Suppressor macrophage (primary cell): Measurements from ENCODE around the gene GIGYF2.

Source experiments
- DNase-seq, 4 experiments: peaks; one replicate each; pipeline ENCODE4 v3.0.0-alpha.2; 2020 to 2022

The GIGYF2 gene

DNA sequence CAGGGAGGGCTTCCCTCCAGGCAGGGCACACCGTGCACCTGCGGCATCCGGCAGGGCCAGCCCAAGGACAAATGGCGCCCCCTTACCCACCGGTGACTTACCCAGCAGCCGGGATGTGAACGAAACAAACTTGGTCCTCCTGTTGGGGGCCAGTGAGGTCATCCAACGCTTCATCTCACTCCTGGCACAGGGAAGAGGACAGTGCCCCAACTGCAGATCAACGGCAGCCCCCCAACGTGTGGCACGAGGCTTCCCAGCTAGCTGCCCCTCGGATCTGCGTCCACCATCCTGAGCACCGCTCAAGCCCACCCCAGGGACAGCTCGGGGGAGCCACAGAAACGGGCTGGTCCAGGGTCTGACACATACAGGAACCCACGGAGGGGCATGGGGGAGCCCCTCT lies 185.0 kb downstream of the GIGYF2 start:
- no peak for DNase-seq

DNA sequence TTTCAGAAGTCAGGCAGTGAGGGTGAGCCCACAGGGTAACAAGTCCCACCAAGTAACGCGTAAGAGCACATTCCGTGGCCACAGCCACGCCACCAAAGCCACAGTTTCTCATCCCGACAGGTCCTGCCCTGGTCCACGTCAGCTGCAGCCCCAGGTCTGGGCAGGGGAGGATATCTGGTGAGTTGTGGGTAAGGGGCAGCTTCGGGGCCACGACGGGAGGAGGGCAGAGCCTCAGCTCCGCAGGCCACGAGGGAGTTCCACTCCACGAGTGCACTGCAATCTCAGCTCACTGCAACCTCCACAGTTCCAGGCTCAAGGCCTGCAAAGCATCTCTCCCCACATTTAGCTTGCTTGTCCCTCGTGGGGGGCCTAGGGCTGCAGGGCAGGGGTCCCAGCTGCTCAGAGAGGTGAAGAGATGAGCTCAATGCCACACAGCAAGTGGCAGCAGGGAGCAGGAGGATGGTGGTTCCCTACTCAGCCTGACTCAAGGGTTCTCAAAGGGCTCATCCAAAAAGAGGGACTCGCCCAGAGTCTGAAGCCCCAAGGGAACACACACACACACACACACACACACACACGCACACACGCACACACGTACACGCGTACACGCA lies 185.5 kb downstream of the GIGYF2 start:
- DNase-seq: no peak

DNA sequence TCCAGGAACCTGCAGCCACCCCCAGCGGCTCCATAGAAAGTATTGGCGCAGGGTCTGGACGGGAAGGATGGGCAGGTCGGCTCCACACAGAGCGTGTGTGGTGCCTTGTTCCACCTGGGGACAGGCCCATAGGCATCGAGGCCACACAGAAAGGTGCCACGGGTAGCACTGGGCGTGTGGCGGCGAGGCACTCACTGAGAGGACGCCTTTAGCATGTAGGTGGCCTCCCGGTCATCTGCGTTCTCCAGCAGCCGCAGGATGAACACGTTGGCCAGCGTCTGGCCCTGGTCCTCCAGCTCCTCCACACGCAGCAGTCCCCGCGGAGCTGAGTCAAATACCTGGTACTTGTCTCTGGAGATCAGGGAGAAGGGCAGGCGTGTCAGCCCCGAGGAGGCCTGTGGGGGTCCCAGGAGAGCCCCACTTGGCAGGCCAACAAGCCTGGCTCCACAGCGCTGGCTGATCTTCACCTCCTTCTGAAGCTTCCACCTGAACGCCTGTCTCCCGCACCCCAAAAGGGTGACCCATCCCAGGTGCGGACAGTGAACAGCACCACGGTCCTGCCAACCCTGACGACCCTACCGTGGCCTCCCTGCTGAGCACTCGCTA lies 186.1 kb downstream of the GIGYF2 start:
- no peak for DNase-seq

DNA sequence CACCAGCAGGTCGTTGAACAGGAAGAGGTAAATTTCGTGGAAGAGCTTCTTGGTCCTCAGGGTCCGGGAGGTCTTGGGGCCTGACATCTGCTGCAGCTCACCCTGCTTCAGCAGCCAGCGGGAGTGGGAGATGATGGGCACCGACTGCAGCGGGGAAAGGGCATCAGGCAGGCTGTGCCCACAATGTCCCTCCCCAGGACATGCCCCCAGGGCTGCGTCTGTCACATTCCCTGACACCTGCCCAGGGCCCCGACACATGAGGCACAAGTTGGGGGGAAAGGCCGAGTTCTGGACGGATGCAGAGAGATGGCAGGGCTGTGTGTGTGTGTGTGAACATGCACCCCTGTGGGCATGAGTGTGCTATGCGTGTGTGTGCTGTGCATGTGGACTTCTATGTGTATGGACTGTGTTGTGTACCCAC lies 186.9 kb downstream of the GIGYF2 start:
- no peak for DNase-seq

DNA sequence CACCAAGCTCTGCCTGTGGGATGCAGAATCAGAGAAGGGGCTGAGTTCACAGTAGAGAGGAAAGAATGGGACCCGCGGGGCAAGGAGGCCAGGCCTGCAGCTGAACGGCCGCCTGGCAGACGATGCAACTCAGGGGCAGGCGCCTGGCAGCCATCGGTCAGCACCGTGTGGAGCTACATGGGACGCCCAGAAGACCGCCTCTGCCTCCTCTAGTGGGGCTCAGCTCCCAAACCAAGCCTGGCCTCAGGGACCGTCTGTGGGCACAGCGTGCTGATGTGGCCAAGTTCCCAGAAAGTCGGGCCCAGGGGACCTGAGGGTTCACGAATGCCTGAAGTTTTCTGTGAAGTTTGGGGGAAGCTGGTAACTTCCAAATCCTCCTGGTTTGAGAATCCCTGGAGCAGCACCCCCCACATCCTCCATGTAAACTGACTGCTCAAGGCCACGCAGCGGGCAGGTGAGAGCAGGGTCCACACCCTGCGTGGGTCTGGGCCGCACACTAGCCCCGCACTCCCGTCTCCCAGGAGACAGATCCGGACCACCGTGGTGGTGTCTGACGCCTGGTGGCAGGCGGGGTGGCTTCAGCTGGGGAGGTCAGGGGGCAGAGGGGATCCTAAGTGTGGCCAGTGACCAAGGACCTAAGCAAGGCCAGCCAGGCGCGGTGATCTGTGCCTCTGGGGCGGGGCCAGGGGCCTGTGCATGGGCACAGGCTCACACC lies 187.6 kb downstream of the GIGYF2 start:
- DNase-seq: no peak

DNA sequence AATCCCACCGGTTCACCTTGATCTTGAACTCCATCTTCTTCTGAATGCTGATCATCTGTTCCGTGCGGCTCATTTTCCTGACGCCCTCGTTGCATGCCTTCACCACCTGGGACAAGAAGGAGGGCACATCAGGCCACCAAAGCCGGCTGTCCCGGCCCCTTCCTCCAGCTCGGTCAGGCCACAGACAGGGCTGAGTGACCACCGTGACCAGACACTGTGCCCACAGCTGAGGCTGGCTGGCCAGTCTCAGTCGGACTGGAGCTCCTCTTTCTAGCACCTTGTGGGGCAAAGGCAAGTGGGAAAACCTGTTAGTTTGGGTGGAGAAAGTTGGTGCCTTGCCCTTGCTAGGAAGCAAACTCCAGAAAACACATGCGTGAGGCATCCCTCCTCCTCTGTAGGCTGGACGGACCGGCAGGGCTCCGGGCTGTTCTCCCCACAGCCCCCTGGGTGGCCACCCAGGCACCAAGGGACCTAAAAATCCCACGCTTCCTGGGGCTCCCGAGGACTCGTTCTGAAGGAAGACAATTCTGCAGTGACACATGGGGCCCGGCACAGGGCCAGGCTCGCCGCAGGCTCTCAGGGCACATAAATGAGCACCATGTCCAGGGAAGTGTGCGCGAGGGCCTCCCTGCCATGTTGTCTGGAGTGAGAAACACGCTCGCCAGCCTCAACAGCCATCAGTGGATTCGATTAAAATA lies 188.3 kb downstream of the GIGYF2 start:
- DNase-seq: no peak

DNA sequence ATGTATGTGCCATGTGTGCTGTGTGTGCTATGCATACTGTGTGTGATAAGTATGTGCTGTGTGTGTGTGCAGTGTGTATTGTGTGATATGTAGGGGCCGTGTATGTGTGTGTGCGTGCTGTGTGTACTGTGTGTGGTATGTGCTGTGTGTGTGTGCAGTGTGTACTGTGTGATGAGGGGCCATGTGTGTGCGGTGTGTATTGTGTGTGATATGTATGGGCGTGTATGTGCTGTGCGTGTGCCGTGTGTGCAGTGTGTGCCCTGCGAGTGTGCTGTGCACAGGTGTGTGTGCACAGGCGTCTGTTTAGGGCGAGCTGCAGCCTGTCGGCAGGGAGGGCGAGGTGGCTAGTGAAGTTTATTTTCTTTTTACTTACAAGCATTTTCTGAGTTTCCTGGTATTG lies 189.0 kb downstream of the GIGYF2 start:
- DNase-seq: no peak

DNA sequence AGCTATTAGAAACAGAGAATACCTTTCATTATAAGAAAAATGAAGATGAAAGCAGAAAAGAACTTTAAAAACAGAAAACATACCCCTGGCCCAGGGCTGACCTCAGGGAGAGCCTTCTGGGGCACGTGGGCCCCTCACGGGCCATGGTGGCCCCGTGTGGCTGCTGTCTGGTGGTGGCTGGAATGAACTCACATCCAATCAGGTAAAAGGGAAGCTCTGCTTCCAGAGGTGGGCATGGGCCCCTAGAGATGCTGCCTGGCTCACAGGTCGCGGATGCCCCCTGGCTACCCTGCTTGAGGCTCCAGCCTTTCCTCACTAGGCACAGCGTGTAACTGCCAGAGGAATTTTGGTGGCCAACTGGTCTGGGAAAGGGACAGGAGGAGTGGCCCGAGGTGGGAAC lies 189.5 kb downstream of the GIGYF2 start:
- DNase-seq: no peak

DNA sequence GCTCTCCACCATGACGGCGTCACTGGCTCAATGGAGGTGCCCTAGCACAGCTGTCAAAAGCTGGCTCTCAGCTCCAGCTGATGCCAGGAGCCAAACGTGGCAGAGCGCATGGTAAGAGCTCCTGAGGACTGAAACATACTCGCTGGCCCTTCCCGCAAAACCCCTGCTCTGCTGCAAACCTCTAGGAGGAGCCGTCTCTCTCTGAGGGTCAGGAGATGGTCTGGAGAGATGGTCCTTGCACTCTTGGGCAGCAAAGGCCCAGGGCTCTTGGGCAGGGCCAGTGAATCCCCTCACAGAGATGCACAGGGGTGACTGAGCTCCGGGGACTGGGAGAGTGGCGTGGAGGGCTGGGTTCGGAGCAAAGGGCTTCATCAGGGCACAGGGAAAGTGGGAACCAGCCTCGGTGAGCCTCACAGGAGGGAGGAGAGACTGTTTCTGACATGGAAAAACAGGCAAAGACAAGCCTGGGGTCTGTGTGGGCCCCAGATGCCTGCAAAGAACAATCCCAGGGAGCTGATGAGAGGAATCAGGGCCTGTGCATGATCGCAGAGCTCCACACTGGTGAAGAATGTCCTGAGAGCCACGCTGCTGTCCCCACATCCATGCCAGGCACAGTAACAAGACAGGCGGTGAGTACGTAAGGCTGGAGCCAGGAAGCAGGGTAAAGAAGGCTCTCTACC lies 190.2 kb downstream of the GIGYF2 start:
- DNase-seq: no peak

DNA sequence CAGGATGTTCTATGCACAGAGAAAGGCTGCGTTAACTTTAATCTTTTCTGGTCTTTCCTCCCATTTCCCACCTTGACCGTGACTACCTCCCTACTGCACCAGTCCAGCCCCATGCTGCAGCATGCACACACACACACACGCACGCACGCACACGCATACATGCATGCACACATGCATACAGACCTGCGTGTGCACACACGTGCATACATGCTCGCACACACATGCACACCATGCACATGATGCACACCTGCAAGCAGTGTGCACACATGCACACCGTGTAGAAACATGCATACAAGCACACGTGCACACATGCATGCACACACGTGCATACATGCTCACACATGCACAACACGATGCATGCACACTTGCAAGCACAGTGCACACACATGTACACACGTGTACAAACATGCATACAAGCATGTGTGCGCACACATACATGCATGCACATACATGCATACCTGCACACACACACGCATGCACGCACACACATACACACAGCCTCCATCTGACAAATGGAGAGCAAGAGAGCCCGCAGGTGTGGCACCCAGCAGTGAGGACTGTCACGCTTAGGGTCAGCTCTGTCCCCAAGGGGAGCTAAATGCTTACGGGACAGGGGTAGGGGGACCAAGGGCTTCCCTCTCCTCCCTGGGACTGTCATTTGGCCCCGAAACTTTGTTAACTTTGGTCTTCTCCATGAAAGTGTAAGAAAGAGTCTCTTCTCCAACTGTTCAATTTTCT lies 191.1 kb downstream of the GIGYF2 start:
- no peak for DNase-seq

DNA sequence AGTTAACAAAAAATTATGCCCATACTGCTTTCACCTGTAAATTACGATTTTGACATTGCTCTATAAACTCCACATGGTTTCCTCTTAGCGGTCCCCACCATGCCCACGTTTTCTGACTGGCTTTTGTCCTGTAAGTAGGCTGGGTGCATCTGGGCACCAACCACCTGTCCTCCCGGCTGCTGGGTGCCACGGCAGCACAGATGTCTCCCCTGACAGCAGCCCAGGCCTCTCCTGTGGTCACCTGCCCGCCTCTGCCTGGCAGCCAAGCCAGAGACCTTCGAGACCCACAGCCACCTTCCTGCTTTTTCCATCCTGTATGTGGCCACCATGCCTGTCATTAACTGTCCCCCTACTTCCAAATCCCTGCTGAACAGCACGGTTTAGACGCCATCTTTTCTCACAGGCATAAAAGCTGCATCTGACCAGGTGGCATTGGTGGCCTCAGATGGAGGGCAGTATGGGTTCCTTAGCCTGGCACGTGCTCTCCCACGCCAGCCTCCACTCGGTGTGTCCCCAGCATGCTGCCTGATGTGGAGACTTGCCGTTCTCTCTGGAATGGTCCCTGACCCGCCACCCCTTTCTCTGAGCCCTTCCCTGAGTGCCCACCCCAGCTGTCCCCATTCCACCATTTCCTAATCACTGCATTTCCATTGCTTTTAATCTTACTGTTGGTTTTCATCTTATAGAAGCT lies 191.9 kb downstream of the GIGYF2 start:
- DNase-seq: no peak

DNA sequence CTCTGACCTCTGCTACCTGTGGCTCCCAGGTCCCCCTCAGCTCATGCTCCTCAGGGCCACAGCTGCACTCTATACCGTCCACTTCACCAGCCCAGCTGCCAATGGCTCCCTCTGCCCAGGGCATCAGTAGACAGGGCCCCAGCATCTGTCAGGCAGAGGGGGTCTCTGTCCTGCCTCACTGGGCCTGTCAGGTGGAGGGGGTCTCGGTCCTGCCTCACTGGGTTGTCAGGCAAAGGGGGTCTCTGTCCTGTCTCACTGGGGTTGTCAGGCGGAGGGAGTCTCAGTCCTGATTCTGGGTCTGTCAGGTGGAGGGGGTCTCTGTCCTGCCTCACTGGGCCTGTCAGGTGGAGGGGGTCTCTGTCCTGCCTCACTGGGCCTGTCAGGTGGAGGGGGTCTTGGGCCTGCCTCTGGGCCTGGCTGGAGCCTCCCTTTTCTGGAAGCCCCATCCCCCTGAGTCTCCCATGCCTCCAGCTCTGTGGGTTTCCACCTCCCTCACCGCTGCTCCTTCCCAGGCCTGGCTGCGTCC lies 192.8 kb downstream of the GIGYF2 start:
- no peak for DNase-seq

DNA sequence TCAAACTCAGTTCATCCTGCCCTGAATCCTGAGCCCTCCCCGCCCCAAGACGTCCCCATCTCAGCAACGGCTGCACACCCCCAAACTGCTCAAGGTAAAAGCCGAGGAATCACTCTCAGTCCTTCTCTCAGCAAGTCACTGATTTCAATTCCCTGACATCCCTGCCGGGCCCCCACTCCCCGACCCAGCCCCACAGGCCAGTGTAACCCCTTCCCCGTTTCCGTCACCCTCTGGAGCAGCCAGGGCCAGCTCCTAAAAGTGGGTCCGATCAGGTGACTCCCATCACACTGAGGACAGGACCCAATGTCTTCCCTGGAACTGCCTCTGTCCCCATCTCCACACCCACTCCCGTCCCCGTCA lies 193.4 kb downstream of the GIGYF2 start:
- no peak for DNase-seq

DNA sequence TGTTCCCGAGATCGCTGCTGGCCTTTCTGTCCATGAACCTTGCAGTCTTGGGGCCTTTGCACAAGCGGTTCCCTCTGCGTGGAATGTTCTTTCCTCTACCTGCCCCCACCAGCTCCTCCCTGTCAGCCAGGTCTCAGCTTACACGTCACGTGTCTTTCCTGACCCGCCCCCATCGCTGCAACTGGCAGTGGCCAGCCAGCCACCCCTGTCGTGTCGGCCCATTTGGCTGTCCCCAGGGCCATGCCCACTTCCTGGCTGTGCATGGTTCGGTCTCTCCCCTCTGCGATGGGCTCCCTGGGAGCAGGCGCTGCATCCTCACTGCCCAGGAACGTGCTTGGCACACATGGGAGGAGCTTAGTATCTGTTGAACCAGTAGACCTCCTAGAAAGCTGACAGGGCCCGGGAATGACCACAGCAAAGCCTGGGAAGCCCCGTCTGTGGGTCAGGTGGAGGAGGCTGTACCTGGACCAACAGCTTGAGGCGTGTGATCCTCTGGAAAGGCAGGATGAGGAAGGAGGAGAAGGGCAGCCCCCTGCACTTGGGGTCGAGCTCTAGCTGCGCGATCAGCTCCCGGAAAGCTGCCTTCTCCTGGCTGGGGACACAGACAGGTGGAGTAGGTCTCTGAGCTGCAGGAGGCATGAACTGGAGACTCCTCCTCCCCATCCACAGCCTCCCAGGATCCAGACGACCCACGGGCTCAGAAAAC lies 193.9 kb downstream of the GIGYF2 start:
- no peak for DNase-seq

DNA sequence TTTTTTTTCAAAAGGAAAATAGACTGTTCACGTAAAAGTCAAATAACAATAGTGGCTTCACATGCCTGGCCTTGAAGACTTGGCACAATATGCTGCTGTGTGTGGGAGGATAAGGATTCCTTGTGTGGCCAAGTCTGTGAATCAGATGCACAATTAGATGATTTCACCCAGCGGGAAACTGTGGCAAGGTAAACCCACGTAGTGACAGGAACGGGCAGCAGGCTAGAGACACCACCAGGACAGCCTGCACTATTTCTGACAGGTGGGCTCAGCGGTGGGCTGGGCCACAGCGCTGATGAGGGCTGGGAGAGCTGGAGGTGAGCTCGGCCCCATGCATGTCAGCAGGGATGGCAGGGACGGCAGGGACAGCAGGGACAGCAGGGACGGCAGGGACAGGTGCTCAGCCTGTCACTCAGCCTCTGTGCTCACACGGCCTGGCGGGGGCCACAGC lies 194.5 kb downstream of the GIGYF2 start:
- DNase-seq: no peak

DNA sequence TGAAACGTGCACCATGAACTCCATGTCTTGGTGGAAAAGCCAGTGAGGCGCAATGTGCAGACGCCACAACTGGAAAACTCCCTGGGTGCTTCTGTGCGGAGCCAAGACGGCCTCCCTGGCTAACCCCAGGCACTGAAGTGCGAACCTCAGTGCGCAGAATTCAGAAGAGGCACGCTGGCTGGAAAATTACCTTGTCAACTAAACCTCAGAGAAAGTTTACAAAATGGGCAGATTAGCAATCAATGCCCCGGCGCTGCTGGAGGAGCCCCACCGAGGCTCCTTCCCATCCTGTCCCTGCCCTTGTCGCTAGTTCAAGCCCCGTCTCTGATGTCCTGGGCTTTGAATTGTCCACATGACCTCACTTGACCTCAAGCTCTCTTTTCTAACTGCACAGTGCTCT lies 195.1 kb downstream of the GIGYF2 start:
- DNase-seq: no peak

DNA sequence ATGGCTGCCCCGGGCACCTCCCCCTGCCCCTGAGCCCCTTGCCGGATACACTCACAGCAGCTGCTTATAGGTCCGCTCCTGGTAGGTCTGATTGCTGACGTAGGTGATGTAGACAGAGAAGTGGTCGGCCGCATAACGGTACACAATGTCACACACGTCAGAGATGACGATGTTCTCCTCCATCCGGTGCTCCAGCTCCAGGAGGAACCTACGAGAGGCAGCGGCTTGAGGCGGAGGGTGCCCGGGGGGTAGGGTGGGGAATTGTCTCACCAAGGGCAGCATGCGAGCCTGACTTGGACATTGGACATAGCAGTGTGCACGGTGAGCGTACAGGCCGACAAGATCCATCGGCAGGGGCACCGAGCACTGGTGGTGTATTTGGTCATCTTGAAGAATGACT lies 195.7 kb downstream of the GIGYF2 start:
- DNase-seq: no peak

DNA sequence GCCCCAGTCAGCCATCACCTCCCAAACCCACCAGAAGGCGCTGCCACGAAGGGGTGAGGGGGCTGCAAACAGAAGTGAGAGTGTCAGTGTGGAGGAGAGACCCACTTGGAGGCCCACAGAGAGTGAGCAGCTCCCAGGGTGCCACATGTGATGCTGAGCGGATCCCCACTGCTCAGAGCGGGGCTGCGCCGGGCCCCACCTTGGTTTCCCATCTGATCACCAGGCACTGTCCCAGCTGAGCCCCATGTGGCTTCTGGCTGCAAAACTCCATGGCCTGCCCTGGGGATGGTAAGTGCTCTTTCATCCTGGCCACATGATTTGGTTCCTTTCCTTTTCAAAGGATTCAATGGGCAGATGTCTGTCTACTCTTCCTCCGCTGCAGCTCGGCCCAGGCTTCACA lies 196.7 kb downstream of the GIGYF2 start:
- DNase-seq: no peak

DNA sequence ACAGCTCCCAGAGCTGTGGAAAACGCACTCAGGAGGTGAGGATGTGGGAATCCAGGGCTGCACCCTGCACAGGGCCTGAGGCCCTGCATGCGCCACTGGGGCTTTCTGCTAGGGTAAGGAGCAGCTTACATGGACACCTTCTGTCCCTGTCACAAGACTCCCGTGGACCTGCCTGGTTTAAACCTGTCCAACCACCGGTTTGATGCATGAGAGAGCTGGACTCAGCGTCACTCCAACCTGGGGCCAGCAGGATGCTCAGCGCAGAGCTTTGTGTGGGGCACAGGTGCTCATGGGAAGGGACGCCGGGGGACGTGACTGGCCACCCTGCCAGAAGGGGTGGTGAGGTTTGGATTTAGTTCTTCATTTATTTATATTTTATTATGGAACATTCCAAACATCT lies 197.1 kb downstream of the GIGYF2 start:
- no peak for DNase-seq

DNA sequence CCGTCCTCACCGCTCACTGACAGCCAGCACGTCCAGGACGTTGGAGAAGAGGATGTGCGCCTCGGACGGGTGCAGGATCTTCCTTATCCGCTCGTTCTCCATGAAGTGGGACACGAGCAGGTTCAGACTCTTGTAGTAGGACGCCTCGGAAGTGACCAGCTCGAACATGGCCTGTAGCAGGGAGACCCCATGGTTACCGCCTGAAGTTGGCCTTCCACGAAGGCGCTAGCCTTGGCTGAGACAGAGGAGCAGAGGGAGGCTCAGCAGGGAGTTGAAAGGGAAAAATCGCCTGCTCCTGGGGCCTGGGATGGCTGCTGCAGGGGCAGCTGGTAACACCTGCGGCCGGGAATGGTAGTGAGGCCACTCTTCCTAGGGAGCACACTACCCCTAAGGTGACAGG lies 197.6 kb downstream of the GIGYF2 start:
- DNase-seq: no peak

DNA sequence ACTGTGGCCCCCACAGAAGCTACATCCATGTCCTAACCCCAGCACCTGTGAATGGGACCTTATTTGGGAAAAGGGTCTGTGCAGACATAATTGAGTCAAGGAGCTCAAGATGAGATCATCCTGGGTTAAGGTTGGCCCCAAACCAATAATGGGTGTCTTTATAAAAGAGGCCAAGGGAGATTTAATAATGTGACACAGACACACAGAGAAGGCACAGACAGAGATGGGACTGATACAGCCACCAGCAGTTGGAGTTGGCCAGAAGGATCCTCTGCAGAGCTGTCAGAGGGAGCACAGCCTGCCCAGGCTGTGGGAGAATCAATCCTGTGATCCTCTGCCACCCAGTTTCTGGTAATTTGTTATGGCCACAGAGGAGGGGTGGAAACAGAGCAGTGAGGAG lies 199.0 kb downstream of the GIGYF2 start:
- no peak for DNase-seq
